Measurements from ENCODE around the gene PARVB.

DNA sequence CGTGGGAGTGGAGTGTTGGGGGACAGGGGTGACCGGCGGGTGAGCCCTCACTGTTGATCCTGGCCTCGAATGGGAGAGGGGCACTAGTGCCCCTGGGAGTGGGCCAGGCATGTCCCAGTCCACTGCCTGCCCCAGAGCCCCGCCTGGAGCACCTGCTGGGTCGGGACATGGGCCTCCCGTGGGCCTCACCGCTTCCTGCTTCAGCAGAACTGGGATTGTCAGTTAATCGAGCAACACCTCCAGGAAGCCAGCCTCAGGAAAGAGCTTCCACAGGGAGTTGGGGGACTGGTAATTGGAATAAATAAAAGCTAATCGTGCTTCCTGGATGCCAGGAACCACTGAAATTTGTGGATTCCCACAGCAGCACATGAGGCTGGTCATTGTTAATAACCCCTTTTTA is 43.8 kb downstream of the PARVB start:
- TF ChIP-seq, protein P1, sequence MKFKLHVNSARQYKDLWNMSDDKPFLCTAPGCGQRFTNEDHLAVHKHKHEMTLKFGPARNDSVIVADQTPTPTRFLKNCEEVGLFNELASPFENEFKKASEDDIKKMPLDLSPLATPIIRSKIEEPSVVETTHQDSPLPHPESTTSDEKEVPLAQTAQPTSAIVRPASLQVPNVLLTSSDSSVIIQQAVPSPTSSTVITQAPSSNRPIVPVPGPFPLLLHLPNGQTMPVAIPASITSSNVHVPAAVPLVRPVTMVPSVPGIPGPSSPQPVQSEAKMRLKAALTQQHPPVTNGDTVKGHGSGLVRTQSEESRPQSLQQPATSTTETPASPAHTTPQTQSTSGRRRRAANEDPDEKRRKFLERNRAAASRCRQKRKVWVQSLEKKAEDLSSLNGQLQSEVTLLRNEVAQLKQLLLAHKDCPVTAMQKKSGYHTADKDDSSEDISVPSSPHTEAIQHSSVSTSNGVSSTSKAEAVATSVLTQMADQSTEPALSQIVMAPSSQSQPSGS (IDR thresholded peaks at IDR 0.05; ENCODE audit: low read length), result no peak
- TF ChIP-seq CTCF (IDR thresholded peaks at IDR 0.05; ENCODE audit: control extremely low read depth in 1 of 3, insufficient read depth in 1 of 3, low read depth in 1 of 3, low read length in 3 of 3) (no peak), SP4 (IDR thresholded peaks at IDR 0.05; ENCODE audit: low read length) (no peak), POLR2A (IDR thresholded peaks at IDR 0.05; ENCODE audit: control extremely low read depth in 1 of 2, low read depth in 2 of 2, low read length in 2 of 2) (no peak), ZNF274 (IDR thresholded peaks at IDR 0.05; ENCODE audit: borderline replicate concordance, extremely low read depth, low read length) (no peak), RAD21 (IDR thresholded peaks at IDR 0.05 in 1 of 2, conservative IDR thresholded peaks at IDR 0.05 in 1 of 2; ENCODE audit: low read depth in 2 of 2, low read length in 2 of 2) (no peak), SIRT6 (IDR thresholded peaks at IDR 0.05; ENCODE audit: low read length) (no peak), EP300 (IDR thresholded peaks at IDR 0.05; ENCODE audit: borderline replicate concordance in 1 of 2, low read depth in 2 of 2, low read length in 2 of 2) (no peak), SUZ12 (IDR thresholded peaks at IDR 0.05; ENCODE audit: low read length) (no peak), ATF3 (IDR thresholded peaks at IDR 0.05; ENCODE audit: insufficient read depth, low read depth, low read length) (no peak), SRF (IDR thresholded peaks at IDR 0.05; ENCODE audit: low read depth, low read length) (no peak), SIX5 (IDR thresholded peaks at IDR 0.05; ENCODE audit: low read depth, low read length) (no peak), CEBPB (IDR thresholded peaks at IDR 0.05; ENCODE audit: low read depth, low read length) (no peak), PHF8 (conservative IDR thresholded peaks at IDR 0.05; ENCODE audit: low read depth, low read length) (no peak)
